ENCODE results near the gene LCP2.
A peak's percentile ranks its signal among the peaks of the same experiment; 100 is the strongest.

LCP2 gene

DNA sequence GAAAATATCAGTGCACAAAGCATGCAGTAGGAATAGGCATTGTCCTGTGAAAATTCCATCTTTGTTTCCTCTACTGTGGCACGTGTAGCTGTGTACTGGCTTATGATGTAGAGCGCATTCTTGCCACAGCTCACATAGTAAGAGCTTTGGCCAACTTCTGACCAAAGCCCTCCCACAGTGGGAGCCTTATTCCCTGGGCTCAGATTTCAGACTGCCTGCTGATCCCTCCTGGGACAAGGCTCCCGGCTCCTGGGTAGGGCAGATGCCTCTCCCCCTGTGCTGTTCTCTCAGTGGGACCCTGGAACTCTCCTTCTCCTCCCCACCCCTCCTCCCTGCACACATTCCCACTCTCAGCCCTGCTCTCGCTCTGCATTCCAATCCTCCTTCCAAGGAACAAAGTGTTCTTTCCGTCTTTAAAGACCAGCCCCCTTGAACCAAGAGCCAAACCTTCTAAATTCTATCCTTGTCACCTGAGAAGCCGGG is 17.5 kb downstream of the LCP2 start:
- Histone ChIP-seq H3K36me3 (ENCODE audit: insufficient read depth, low read length) (no peaks in the 10 kb centered on the region), H3K4me2 (ENCODE audit: low read length) (no peak overlapping the region), H3K4me1 (ENCODE audit: control insufficient read depth, insufficient read depth, low read length) (no peaks in the 10 kb centered on the region), H3K9me3 (replicated peaks; ENCODE audit: low read length) (no peaks in the 10 kb centered on the region), H3K9ac (ENCODE audit: low read depth, low read length) (no peak overlapping the region), H3K4me3 (ENCODE audit: low read length) (no peak overlapping the region), H3K27me3 (ENCODE audit: control insufficient read depth, insufficient read depth, low read length) (no peaks in the 10 kb centered on the region)

DNA sequence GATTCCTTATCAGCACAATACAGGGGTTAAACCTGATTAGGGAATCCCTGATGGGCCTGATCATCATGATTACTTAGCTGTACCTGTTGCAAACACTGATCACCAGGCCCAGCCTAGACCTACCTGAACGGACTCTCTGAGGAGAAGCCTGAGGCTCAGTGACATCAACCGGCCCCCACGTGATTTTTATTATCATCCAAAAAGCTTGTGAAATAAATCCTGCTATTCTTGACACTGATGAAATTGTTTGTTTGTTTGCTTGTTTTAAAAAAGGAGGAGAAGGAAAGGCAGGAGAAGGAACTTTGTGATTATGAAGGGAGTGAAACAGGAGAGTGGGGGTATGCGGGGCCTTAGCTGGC is 18.1 kb downstream of the LCP2 start:
- no peak overlapping the region for H3K4me3 ChIP-seq (ENCODE audit: low read length)
- H3K4me2 ChIP-seq (ENCODE audit: low read length) = no peak overlapping the region
- no peak overlapping the region for H3K9ac ChIP-seq (ENCODE audit: low read depth, low read length)
- no peaks in the 10 kb centered on the region for H3K9me3 ChIP-seq (replicated peaks; ENCODE audit: low read length)
- H3K36me3 ChIP-seq (ENCODE audit: insufficient read depth, low read length) = no peaks in the 10 kb centered on the region
- H3K27me3 ChIP-seq (ENCODE audit: control insufficient read depth, insufficient read depth, low read length) = no peaks in the 10 kb centered on the region
- no peaks in the 10 kb centered on the region for H3K4me1 ChIP-seq (ENCODE audit: control insufficient read depth, insufficient read depth, low read length)

GRCh38 chr5:170278611-170279458 is 18.7 kb downstream of the LCP2 start:
- no peaks in the 10 kb centered on the region for H3K36me3 ChIP-seq (ENCODE audit: insufficient read depth, low read length)
- no peak overlapping the region for H3K4me3 ChIP-seq (ENCODE audit: low read length)
- H3K4me1 ChIP-seq (ENCODE audit: control insufficient read depth, insufficient read depth, low read length) = no peaks in the 10 kb centered on the region
- H3K4me2 ChIP-seq (ENCODE audit: low read length) = no peak overlapping the region
- no peaks in the 10 kb centered on the region for H3K9me3 ChIP-seq (replicated peaks; ENCODE audit: low read length)
- no peaks in the 10 kb centered on the region for H3K27me3 ChIP-seq (ENCODE audit: control insufficient read depth, insufficient read depth, low read length)
- H3K9ac ChIP-seq (ENCODE audit: low read depth, low read length) = no peak overlapping the region

- H3K9ac ChIP-seq (ENCODE audit: low read depth, low read length) = no peak overlapping the region
- H3K9me3 ChIP-seq (replicated peaks; ENCODE audit: low read length) = no peaks in the 10 kb centered on the region
- no peaks in the 10 kb centered on the region for H3K36me3 ChIP-seq (ENCODE audit: insufficient read depth, low read length)
- H3K27me3 ChIP-seq (ENCODE audit: control insufficient read depth, insufficient read depth, low read length) = no peaks in the 10 kb centered on the region
- H3K4me3 ChIP-seq (ENCODE audit: low read length) = no peak overlapping the region
- no peak overlapping the region for H3K4me2 ChIP-seq (ENCODE audit: low read length)
- no peaks in the 10 kb centered on the region for H3K4me1 ChIP-seq (ENCODE audit: control insufficient read depth, insufficient read depth, low read length)
Observed at GRCh38 chr5:170277867-170278281, 19.7 kb downstream of the LCP2 start.

DNA sequence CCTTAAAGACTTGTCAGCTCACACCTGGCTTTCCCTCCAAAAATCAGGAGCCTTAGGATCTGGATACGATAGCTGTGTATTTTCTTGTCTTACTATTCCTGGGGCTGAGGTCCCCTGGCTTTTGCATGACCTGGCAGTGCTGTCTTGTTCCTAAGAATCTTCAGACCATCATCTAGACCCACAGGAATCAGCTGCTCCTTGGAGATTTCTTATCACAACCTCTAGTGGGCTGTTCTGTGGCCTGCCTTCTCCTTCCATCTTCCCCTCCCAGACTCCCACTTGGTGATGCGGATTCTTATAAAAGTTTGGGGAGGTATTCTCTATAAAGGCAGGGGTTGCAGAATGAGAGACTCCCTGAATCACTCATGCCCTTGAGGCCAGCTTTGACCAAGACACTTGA is 21.4 kb downstream of the LCP2 start:
- Histone ChIP-seq H3K4me3 (ENCODE audit: low read length) (no peak overlapping the region), H3K9me3 (replicated peaks; ENCODE audit: low read length) (no peaks in the 10 kb centered on the region), H3K4me1 (ENCODE audit: control insufficient read depth, insufficient read depth, low read length) (no peaks in the 10 kb centered on the region), H3K36me3 (ENCODE audit: insufficient read depth, low read length) (no peaks in the 10 kb centered on the region), H3K9ac (ENCODE audit: low read depth, low read length) (no peak overlapping the region), H3K4me2 (ENCODE audit: low read length) (no peak overlapping the region), H3K27me3 (ENCODE audit: control insufficient read depth, insufficient read depth, low read length) (no peaks in the 10 kb centered on the region)

- Histone ChIP-seq H3K4me2 (ENCODE audit: low read length) (no peak overlapping the region), H3K4me3 (ENCODE audit: low read length) (no peak overlapping the region), H3K36me3 (ENCODE audit: insufficient read depth, low read length) (no peaks in the 10 kb centered on the region), H3K9me3 (replicated peaks; ENCODE audit: low read length) (no peaks in the 10 kb centered on the region), H3K27me3 (ENCODE audit: control insufficient read depth, insufficient read depth, low read length) (no peaks in the 10 kb centered on the region), H3K9ac (ENCODE audit: low read depth, low read length) (no peak overlapping the region), H3K4me1 (ENCODE audit: control insufficient read depth, insufficient read depth, low read length) (no peaks in the 10 kb centered on the region)
Observed at GRCh38 chr5:170275376-170275994, 22.1 kb downstream of the LCP2 start.

DNA sequence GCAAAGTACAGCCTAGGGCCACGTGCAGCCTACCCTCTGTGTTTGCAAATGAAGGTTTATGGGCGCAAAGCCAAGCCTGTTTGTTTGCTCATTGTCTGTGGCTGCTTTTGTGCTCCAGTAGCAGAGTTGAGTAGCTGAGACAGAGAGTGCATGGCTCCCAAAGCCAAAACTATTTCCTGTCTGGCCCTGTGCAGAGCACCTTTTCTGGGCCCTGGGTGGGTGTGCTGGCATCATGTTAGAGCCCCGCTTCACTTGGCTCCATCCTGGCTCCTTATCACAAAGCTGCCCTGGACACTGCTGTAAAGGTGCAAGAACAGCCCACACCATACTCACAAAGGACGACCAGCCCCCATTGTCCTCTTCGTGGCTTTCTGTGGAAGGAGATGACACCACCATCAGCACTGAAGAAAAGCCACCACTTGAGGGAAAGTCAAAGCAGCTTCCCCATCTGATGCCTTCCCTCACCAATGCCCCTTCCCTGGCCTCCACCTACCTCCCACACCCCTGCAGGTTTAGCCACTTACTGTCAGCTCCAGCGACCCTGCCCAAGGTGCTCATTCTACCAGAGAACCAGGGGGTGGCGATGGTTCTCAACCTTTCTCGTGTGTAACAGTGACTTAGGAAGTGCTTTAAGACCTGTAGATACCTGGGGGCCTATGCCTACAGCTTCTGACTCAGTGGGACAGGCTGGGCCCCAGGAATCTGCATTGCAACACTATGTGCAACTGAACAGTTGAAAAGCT is 23.4 kb downstream of the LCP2 start:
- H3K4me2 ChIP-seq (ENCODE audit: low read length) = no peak overlapping the region
- no peaks in the 10 kb centered on the region for H3K9me3 ChIP-seq (replicated peaks; ENCODE audit: low read length)
- no peak overlapping the region for H3K4me3 ChIP-seq (ENCODE audit: low read length)
- no peak overlapping the region for H3K9ac ChIP-seq (ENCODE audit: low read depth, low read length)
- H3K27me3 ChIP-seq (ENCODE audit: control insufficient read depth, insufficient read depth, low read length) = no peaks in the 10 kb centered on the region
- no peaks in the 10 kb centered on the region for H3K36me3 ChIP-seq (ENCODE audit: insufficient read depth, low read length)
- no peaks in the 10 kb centered on the region for H3K4me1 ChIP-seq (ENCODE audit: control insufficient read depth, insufficient read depth, low read length)

- Histone ChIP-seq H3K36me3 (ENCODE audit: insufficient read depth, low read length) (no peaks in the 10 kb centered on the region), H3K9me3 (replicated peaks; ENCODE audit: low read length) (no peaks in the 10 kb centered on the region), H3K27me3 (ENCODE audit: control insufficient read depth, insufficient read depth, low read length) (peaks cover 23% of the 10 kb centered on the region), H3K4me1 (ENCODE audit: control insufficient read depth, insufficient read depth, low read length) (no peaks in the 10 kb centered on the region), H3K4me2 (ENCODE audit: low read length) (no peak overlapping the region), H3K9ac (ENCODE audit: low read depth, low read length) (no peak overlapping the region), H3K4me3 (ENCODE audit: low read length) (no peak overlapping the region)
Observed at GRCh38 chr5:170270293-170271069, 27.1 kb downstream of the LCP2 start.

DNA sequence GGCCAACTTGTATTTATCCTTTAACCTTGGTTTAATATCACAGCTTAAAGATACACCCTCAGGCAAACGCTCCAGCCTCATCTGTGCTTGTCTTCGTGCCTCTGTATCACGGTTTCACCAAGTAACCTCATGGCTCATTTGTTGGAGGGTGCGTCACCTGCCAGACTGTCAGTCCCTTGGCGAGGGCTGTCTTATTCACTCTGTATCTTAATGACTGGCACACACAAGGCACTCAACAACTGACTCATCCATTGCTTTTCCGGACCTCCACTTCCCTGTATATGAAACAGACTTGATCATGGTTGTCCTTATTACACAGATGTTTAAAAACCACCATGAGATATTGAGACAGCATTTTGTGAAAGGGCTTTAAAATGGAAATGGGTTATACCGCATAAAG is 28.0 kb downstream of the LCP2 start:
- Histone ChIP-seq H3K36me3 (ENCODE audit: insufficient read depth, low read length) (no peaks in the 10 kb centered on the region), H3K4me2 (ENCODE audit: low read length) (no peak overlapping the region), H3K4me3 (ENCODE audit: low read length) (no peak overlapping the region), H3K27me3 (ENCODE audit: control insufficient read depth, insufficient read depth, low read length) (peaks cover 24% of the 10 kb centered on the region), H3K9ac (ENCODE audit: low read depth, low read length) (no peak overlapping the region), H3K9me3 (replicated peaks; ENCODE audit: low read length) (no peaks in the 10 kb centered on the region), H3K4me1 (ENCODE audit: control insufficient read depth, insufficient read depth, low read length) (no peaks in the 10 kb centered on the region)

GRCh38 chr5:170268884-170269283 is 28.7 kb downstream of the LCP2 start:
- Histone ChIP-seq H3K9ac (ENCODE audit: low read depth, low read length) (no peak overlapping the region), H3K36me3 (ENCODE audit: insufficient read depth, low read length) (no peaks in the 10 kb centered on the region), H3K27me3 (ENCODE audit: control insufficient read depth, insufficient read depth, low read length) (peaks cover 27% of the 10 kb centered on the region), H3K9me3 (replicated peaks; ENCODE audit: low read length) (no peaks in the 10 kb centered on the region), H3K4me3 (ENCODE audit: low read length) (no peak overlapping the region), H3K4me2 (ENCODE audit: low read length) (no peak overlapping the region), H3K4me1 (ENCODE audit: control insufficient read depth, insufficient read depth, low read length) (no peaks in the 10 kb centered on the region)

GRCh38 chr5:170268153-170268689 is 29.4 kb downstream of the LCP2 start:
- Histone ChIP-seq H3K36me3 (ENCODE audit: insufficient read depth, low read length) (no peaks in the 10 kb centered on the region), H3K9ac (ENCODE audit: low read depth, low read length) (no peak overlapping the region)

More at GRCh38 chr5:170268153-170268689, 29.4 kb downstream of the LCP2 start:
- H3K4me3 ChIP-seq (ENCODE audit: low read length) = no peak overlapping the region
- H3K27me3 ChIP-seq (ENCODE audit: control insufficient read depth, insufficient read depth, low read length) = peaks cover 29% of the 10 kb centered on the region
- peak overlapping the region; percentile 55 for H3K4me2 ChIP-seq (ENCODE audit: low read length)
- H3K4me1 ChIP-seq (ENCODE audit: control insufficient read depth, insufficient read depth, low read length) = no peaks in the 10 kb centered on the region
- no peaks in the 10 kb centered on the region for H3K9me3 ChIP-seq (replicated peaks; ENCODE audit: low read length)

Data from skeletal muscle satellite cell (primary cell).